ENCODE results near the gene CLEC1A. TPM values are rescaled to one million over a fixed set of nuclear protein-coding genes. Genes with fewer than 3 reads are reported as not detected.

Gene CLEC1A
- polyA plus RNA-seq, 1 of the 3 experiments (the other 2 are of a cell fraction) = not detected

DNA sequence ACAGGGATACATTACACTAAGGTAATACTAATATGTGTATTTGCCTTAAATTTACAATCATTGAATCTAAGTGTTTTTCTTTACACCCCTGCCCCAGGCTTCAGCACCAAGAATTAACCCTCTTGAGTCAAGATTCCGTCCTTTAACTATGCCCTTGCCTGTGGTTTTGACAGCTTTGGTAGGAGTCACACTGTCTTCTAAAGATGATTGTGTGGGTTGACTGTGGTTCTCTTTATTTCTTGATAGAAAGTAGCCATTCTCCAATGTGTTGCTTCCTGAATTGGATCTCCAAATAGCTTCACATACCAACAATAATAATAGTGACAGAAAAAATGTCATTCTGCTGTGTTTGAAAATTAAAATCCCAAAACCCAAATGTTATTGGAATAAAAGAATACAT is 27.6 kb upstream of the CLEC1A start:
- no peaks in the 10 kb centered on the region for H3K4me1 ChIP-seq (ENCODE audit: control insufficient read depth in 1 of 2, insufficient read depth in 2 of 2, low read depth in 1 of 2, low read length in 1 of 2)
- H3K4me3 ChIP-seq (ENCODE audit: low read depth in 2 of 2, low read length in 1 of 2) = no peak overlapping the region
- POLR2A ChIA-PET = no interaction called here
- H3K27ac ChIP-seq (ENCODE audit: low read depth in 2 of 2, low read length in 1 of 2) = no peak overlapping the region
- no peaks in the 10 kb centered on the region for H3F3A ChIP-seq (replicated peaks; ENCODE audit: insufficient read depth)
- no peak overlapping the region for H2AFZ ChIP-seq (ENCODE audit: low read depth)
- H3K9ac ChIP-seq = no peak overlapping the region
- no peaks in the 10 kb centered on the region for H3K36me3 ChIP-seq (replicated peaks in 1 of 2; ENCODE audit: control insufficient read depth in 1 of 2, insufficient read depth in 2 of 2, low read length in 1 of 2)
- H3K79me2 ChIP-seq (ENCODE audit: insufficient read depth) = no peaks in the 10 kb centered on the region
- TF ChIP-seq TAF1 (IDR thresholded peaks at IDR 0.05; ENCODE audit: borderline replicate concordance, low read depth, low read length) (no peak), GABPA (IDR thresholded peaks at IDR 0.05; ENCODE audit: low read depth) (no peak), GATA2 (CRISPR knock-in tag; IDR thresholded peaks at IDR 0.05) (no peak), SIN3A (IDR thresholded peaks at IDR 0.05; ENCODE audit: borderline replicate concordance, low read depth, low read length) (no peak)
- TF ChIP-seq, protein P1, sequence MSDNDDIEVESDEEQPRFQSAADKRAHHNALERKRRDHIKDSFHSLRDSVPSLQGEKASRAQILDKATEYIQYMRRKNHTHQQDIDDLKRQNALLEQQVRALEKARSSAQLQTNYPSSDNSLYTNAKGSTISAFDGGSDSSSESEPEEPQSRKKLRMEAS (IDR thresholded peaks at IDR 0.05; ENCODE audit: low read depth) = no peak
- H3K4me2 ChIP-seq = no peak overlapping the region
- no peak for DNase-seq
- 4% methylated on average over 1 of the region's 1 CpG for WGBS (ENCODE audit: low lambda C conversion rate)
- H4K20me1 ChIP-seq (ENCODE audit: insufficient read depth) = no peaks in the 10 kb centered on the region
- CTCF ChIA-PET = no interaction called here
- H3K9me2 ChIP-seq = no peaks in the 10 kb centered on the region
- H3K27me3 ChIP-seq (ENCODE audit: insufficient read depth) = peaks cover 17% of the 10 kb centered on the region
- H3K9me3 ChIP-seq = no peaks in the 10 kb centered on the region

DNA sequence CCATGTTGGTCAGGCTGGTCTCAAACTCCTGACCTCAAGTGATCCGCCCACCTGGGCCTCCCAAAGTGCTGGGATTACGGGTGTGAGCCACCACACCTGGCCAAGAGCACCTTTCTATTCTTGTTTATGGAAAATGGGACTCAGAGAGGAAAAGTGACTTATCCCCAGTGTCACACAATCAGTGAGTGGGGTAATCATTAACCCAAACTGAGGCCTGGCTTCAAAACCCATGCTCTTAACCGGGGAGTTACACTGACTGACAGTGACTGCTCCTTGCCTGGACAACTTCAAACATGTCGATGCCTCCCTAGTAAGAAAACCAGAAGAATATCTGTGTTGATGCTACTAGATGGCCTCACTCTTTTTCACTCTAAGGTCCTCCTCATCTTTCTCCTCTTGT is 23.9 kb upstream of the CLEC1A start:
- DNase-seq = no peak
- POLR2A ChIA-PET = no interaction called here
- no peaks in the 10 kb centered on the region for H3K4me1 ChIP-seq (ENCODE audit: control insufficient read depth in 1 of 2, insufficient read depth in 2 of 2, low read depth in 1 of 2, low read length in 1 of 2)
- TF ChIP-seq CHD2 (IDR thresholded peaks at IDR 0.05; ENCODE audit: low read length, partially characterized antibody) (no peak), RFX5 (IDR thresholded peaks at IDR 0.05; ENCODE audit: low read length) (no peak), TEAD4 (IDR thresholded peaks at IDR 0.05; ENCODE audit: borderline replicate concordance, insufficient read depth) (no peak), TAF1 (IDR thresholded peaks at IDR 0.05; ENCODE audit: borderline replicate concordance, low read depth, low read length) (no peak), EZH2phosphoT487 (IDR thresholded peaks at IDR 0.05; ENCODE audit: borderline replicate concordance, low read depth) (no peak), RAD21 (IDR thresholded peaks at IDR 0.05; ENCODE audit: low read length) (no peak)
- TF ChIP-seq, protein P2, sequence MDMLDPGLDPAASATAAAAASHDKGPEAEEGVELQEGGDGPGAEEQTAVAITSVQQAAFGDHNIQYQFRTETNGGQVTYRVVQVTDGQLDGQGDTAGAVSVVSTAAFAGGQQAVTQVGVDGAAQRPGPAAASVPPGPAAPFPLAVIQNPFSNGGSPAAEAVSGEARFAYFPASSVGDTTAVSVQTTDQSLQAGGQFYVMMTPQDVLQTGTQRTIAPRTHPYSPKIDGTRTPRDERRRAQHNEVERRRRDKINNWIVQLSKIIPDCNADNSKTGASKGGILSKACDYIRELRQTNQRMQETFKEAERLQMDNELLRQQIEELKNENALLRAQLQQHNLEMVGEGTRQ (IDR thresholded peaks at IDR 0.05; ENCODE audit: borderline replicate concordance, low read depth, low read length) = no peak
- H3K9me2 ChIP-seq = no peaks in the 10 kb centered on the region
- H3K9me3 ChIP-seq = no peaks in the 10 kb centered on the region
- no peak overlapping the region for H3K9ac ChIP-seq
- H3K79me2 ChIP-seq (ENCODE audit: insufficient read depth) = no peaks in the 10 kb centered on the region
- H3K36me3 ChIP-seq (replicated peaks in 1 of 2; ENCODE audit: control insufficient read depth in 1 of 2, insufficient read depth in 2 of 2, low read length in 1 of 2) = no peaks in the 10 kb centered on the region
- no peak overlapping the region for H3K27ac ChIP-seq (ENCODE audit: low read depth in 2 of 2, low read length in 1 of 2)
- CTCF ChIA-PET = no interaction called here
- WGBS (ENCODE audit: low lambda C conversion rate) = 5% methylated on average over 4 of the region's 4 CpGs
- no peaks in the 10 kb centered on the region for H4K20me1 ChIP-seq (ENCODE audit: insufficient read depth)
- no peak overlapping the region for H3K4me3 ChIP-seq (ENCODE audit: low read depth in 2 of 2, low read length in 1 of 2)
- H3K4me2 ChIP-seq = no peak overlapping the region
- no peaks in the 10 kb centered on the region; the same call in 1 of the 2 replicates for H3K27me3 ChIP-seq (ENCODE audit: insufficient read depth)
- no peaks in the 10 kb centered on the region for H3F3A ChIP-seq (replicated peaks; ENCODE audit: insufficient read depth)
- no peak overlapping the region for H2AFZ ChIP-seq (ENCODE audit: low read depth)

DNA sequence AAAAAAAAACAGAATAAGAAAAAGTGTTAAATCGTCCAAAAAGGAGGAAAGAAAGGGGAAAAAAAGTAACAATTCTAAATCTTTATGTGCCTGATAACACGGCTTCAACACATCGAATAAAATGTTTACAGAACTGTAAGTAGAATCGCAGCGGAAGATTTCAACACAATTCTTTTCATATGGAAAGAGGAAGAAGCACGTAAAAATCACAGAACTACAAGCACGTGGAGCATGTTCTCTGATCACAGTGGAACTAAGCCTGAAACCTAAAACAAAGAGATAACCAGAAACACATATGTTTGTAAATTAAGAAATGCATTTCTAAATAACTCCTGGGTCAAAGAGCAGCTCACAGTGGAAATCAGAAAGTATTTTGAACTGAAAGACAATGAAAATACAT is 22.5 kb upstream of the CLEC1A start:
- Histone ChIP-seq H3K4me2 (no peak overlapping the region), H3K27me3 (ENCODE audit: insufficient read depth) (no peaks in the 10 kb centered on the region; the same call in 1 of the 2 replicates), H3K27ac (ENCODE audit: low read depth in 2 of 2, low read length in 1 of 2) (no peak overlapping the region), H3F3A (replicated peaks; ENCODE audit: insufficient read depth) (no peaks in the 10 kb centered on the region), H2AFZ (ENCODE audit: low read depth) (no peak overlapping the region; the same call in 1 of the 2 replicates), H3K4me3 (ENCODE audit: low read depth in 2 of 2, low read length in 1 of 2) (no peak overlapping the region), H3K4me1 (ENCODE audit: control insufficient read depth in 1 of 2, insufficient read depth in 2 of 2, low read depth in 1 of 2, low read length in 1 of 2) (no peaks in the 10 kb centered on the region), H3K79me2 (ENCODE audit: insufficient read depth) (no peaks in the 10 kb centered on the region), H3K9ac (no peak overlapping the region), H3K9me3 (no peaks in the 10 kb centered on the region), H3K36me3 (replicated peaks in 1 of 2; ENCODE audit: control insufficient read depth in 1 of 2, insufficient read depth in 2 of 2, low read length in 1 of 2) (no peaks in the 10 kb centered on the region), H3K9me2 (no peaks in the 10 kb centered on the region), H4K20me1 (ENCODE audit: insufficient read depth) (no peaks in the 10 kb centered on the region)
- CTCF ChIA-PET = no interaction called here
- WGBS (ENCODE audit: low lambda C conversion rate) = 12% methylated on average over 7 of the region's 7 CpGs
- POLR2A ChIA-PET = no interaction called here
- no peak for DNase-seq
- TF ChIP-seq NRF1 (IDR thresholded peaks at IDR 0.05; ENCODE audit: low read depth, low read length) = no peak
- TF ChIP-seq, protein P3, sequence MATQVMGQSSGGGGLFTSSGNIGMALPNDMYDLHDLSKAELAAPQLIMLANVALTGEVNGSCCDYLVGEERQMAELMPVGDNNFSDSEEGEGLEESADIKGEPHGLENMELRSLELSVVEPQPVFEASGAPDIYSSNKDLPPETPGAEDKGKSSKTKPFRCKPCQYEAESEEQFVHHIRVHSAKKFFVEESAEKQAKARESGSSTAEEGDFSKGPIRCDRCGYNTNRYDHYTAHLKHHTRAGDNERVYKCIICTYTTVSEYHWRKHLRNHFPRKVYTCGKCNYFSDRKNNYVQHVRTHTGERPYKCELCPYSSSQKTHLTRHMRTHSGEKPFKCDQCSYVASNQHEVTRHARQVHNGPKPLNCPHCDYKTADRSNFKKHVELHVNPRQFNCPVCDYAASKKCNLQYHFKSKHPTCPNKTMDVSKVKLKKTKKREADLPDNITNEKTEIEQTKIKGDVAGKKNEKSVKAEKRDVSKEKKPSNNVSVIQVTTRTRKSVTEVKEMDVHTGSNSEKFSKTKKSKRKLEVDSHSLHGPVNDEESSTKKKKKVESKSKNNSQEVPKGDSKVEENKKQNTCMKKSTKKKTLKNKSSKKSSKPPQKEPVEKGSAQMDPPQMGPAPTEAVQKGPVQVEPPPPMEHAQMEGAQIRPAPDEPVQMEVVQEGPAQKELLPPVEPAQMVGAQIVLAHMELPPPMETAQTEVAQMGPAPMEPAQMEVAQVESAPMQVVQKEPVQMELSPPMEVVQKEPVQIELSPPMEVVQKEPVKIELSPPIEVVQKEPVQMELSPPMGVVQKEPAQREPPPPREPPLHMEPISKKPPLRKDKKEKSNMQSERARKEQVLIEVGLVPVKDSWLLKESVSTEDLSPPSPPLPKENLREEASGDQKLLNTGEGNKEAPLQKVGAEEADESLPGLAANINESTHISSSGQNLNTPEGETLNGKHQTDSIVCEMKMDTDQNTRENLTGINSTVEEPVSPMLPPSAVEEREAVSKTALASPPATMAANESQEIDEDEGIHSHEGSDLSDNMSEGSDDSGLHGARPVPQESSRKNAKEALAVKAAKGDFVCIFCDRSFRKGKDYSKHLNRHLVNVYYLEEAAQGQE (IDR thresholded peaks at IDR 0.05; ENCODE audit: low read depth, low read length) = no peak
- TF ChIP-seq GATA2 (CRISPR knock-in tag; IDR thresholded peaks at IDR 0.05) = no peak
- no peak for TF ChIP-seq TAF1 (IDR thresholded peaks at IDR 0.05; ENCODE audit: borderline replicate concordance, low read depth, low read length)
- TF ChIP-seq, protein P4, sequence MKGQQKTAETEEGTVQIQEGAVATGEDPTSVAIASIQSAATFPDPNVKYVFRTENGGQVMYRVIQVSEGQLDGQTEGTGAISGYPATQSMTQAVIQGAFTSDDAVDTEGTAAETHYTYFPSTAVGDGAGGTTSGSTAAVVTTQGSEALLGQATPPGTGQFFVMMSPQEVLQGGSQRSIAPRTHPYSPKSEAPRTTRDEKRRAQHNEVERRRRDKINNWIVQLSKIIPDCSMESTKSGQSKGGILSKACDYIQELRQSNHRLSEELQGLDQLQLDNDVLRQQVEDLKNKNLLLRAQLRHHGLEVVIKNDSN (IDR thresholded peaks at IDR 0.05; ENCODE audit: borderline replicate concordance, low read depth) = no peak
- TF ChIP-seq, protein P2 (IDR thresholded peaks at IDR 0.05; ENCODE audit: borderline replicate concordance, low read depth, low read length) = no peak
- TF ChIP-seq SIN3A (IDR thresholded peaks at IDR 0.05; ENCODE audit: borderline replicate concordance, low read depth, low read length) = no peak
